ENCODE data around the gene SUGP2. TPM values are rescaled to one million over a fixed set of nuclear protein-coding genes. Genes with fewer than 3 reads are reported as not detected.

SUGP2 gene
- total and polyA plus RNA-seq, 9 of the 15 experiments (the other 6 are each of a cell fraction or from before 2014, with no cell fraction given), result 13.1 to 101 (median 63.1) TPM

- TF ChIP-seq ESRRB (CRISPR knock-in tag; IDR thresholded peaks at IDR 0.05; ENCODE audit: borderline replicate concordance), result no peak
- no peak for TF ChIP-seq NELFE (IDR thresholded peaks at IDR 0.05; ENCODE audit: insufficient read depth, insufficient read length)
- peak; percentile 98 for TF ChIP-seq POU5F1 (IDR thresholded peaks at IDR 0.05; ENCODE audit: borderline replicate concordance, low read depth, low read length, partially characterized antibody)
- TF ChIP-seq MNT (conservative IDR thresholded peaks at IDR 0.05), result peak; percentile 98 to 99
- TF ChIP-seq HES1 (IDR thresholded peaks at IDR 0.05; ENCODE audit: low read depth), result no peak
- no peak for TF ChIP-seq TSC22D4 (tag; IDR thresholded peaks at IDR 0.05)
- TF ChIP-seq BRD9 (IDR thresholded peaks at IDR 0.05; ENCODE audit: low read depth, partially characterized antibody), result no peak
- TF ChIP-seq CHD2 (IDR thresholded peaks at IDR 0.05; ENCODE audit: low read depth, low read length), result peak; percentile 40
- TF ChIP-seq ZC3H4 (CRISPR knock-in tag; IDR thresholded peaks at IDR 0.05; ENCODE audit: borderline replicate concordance), result no peak
- no peak for TF ChIP-seq NR3C1 (CRISPR knock-in tag; IDR thresholded peaks at IDR 0.05)
- TF ChIP-seq RERE (CRISPR knock-in tag; IDR thresholded peaks at IDR 0.05; ENCODE audit: borderline replicate concordance), result no peak
- peak; percentile 62 for TF ChIP-seq PHF20 (IDR thresholded peaks at IDR 0.05; ENCODE audit: partially characterized antibody)
- no peak for TF ChIP-seq MEF2A (IDR thresholded peaks at IDR 0.05; ENCODE audit: control insufficient read depth, low read depth, low read length)
- TF ChIP-seq ZBTB26 (CRISPR knock-in tag; IDR thresholded peaks at IDR 0.05), result no peak
- no peak for TF ChIP-seq FOSL1 (tag; conservative IDR thresholded peaks at IDR 0.05)
- TF ChIP-seq ZKSCAN8 (CRISPR knock-in tag; IDR thresholded peaks at IDR 0.05), result no peak
- no peak for TF ChIP-seq CBFA2T3 (IDR thresholded peaks at IDR 0.05)
- TF ChIP-seq POLR2AphosphoS2 (IDR thresholded peaks at IDR 0.05; ENCODE audit: low read length), result no peak; the same call in 1 of the 2 replicates
- no peak for TF ChIP-seq SREBF1 (IDR thresholded peaks at IDR 0.05; ENCODE audit: borderline replicate concordance, low read depth, low read length)
- TF ChIP-seq ZNF57 (CRISPR knock-in tag; IDR thresholded peaks at IDR 0.05), result no peak
Observed at GRCh38 chr19:19033426-19034203, at the start of gene SUGP2, which contains the start of gene ARMC6 (continued).

Measured in K562 (cell line).